Measurements from ENCODE around the gene UBA6. TPM values are rescaled to one million over a fixed set of nuclear protein-coding genes. Genes with fewer than 3 reads are reported as not detected.

UBA6 gene
- total and polyA plus RNA-seq, 8 donors = 57.6 to 80.9 (median 63.8) TPM

- H3K9me3 ChIP-seq = no peaks in the 10 kb centered on the region
- H3K27me3 ChIP-seq = no peaks in the 10 kb centered on the region
- H3K4me1 ChIP-seq = no peaks in the 10 kb centered on the region
- intact Hi-C loops (cut with DNase I) = no loop called here
- ATAC-seq (no peak), DNase-seq (no peak)
- H3K27ac ChIP-seq = no peak overlapping the region
- H3K36me3 ChIP-seq = no peaks in the 10 kb centered on the region
- no peak overlapping the region for H3K4me3 ChIP-seq
- no peak for TF ChIP-seq CTCF (IDR thresholded peaks at IDR 0.05)
Observed at GRCh38 chr4:67568820-67569219, 132.1 kb downstream of the UBA6 start.

DNA sequence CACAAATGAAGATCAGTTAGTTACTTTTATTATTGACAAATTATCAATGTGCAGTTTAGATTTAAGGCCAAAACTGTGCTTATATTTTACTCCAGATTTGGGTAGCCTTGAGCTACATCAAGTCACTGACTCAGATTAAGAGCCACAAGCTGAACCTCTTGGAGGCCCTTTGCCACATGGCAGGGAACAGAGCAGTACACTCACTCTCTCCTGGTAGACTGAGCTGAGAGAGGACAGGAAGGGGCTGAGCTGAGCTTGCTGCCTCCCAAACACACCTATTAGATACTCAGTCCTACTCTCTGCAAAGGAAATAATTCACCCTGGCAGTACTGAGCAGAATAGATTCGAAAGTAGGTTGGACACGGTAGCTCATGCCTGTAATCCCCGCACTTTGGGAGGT is 134.6 kb downstream of the UBA6 start:
- H3K4me1 ChIP-seq = no peaks in the 10 kb centered on the region
- H3K36me3 ChIP-seq = no peaks in the 10 kb centered on the region
- H3K27me3 ChIP-seq = no peaks in the 10 kb centered on the region
- TF ChIP-seq CTCF (IDR thresholded peaks at IDR 0.05) = no peak
- no peak overlapping the region for H3K27ac ChIP-seq
- intact Hi-C loops (cut with DNase I) = no loop called here
- DNase-seq = no peak
- ATAC-seq = no peak
- no peaks in the 10 kb centered on the region for H3K9me3 ChIP-seq
- no peak overlapping the region for H3K4me3 ChIP-seq

DNA sequence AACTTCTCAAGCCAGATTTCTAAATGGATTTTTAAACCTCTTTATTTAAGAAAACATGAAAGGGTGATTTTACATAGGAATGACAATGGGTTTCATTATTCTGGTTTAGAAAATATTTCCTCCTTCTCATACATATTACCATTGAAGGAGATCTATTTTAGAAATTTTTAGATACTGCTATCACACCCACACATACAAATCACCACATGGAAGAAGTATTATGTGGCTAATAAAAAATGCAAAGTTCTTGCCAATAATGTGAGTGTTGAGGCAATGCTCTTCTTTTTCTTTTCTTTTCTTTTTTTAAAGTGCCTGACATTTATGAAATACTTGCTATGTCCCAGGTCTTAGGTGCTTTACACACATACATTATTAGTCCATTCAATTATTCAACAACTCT is 135.7 kb downstream of the UBA6 start:
- no peak overlapping the region for H3K4me3 ChIP-seq
- DNase-seq (no peak), ATAC-seq (no peak)
- no peak overlapping the region for H3K27ac ChIP-seq
- no peaks in the 10 kb centered on the region for H3K9me3 ChIP-seq
- no peak for TF ChIP-seq CTCF (IDR thresholded peaks at IDR 0.05)
- H3K36me3 ChIP-seq = no peaks in the 10 kb centered on the region
- no peaks in the 10 kb centered on the region for H3K4me1 ChIP-seq
- no peaks in the 10 kb centered on the region for H3K27me3 ChIP-seq
- intact Hi-C loops (cut with DNase I) = no loop called here

Other genes starting within 250 kb of the UBA6 start
- 10 to 100 TPM; 16.1 to 16.5 TPM for gene CENPC, start 155.7 kb downstream of the UBA6 start, total RNA-seq
- 10 to 100 TPM; 25.9 to 41.5 (median 32.3) TPM for gene CENPC, start 155.7 kb downstream of the UBA6 start, polyA plus RNA-seq (ENCODE audit: insufficient read length in 6 of 6)
- gene STAP1, start 142.4 kb downstream of the UBA6 start, total RNA-seq = under 1 TPM; 0.47 to 0.50 TPM
- under 1 TPM in 5 of 6 donors, not detected in 1; 0.10 to 0.30 (median 0.18) TPM for gene STAP1, start 142.4 kb downstream of the UBA6 start, polyA plus RNA-seq (ENCODE audit: insufficient read length in 6 of 6)
- gene GNRHR, start 53.2 kb upstream of the UBA6 start, total RNA-seq = not detected
- 1 to 10 TPM in 1 of 6 donors, under 1 TPM in 5; 0.66 to 1.3 (median 0.72) TPM for gene GNRHR, start 53.2 kb upstream of the UBA6 start, polyA plus RNA-seq (ENCODE audit: insufficient read length in 6 of 6)
- not detected for gene TMPRSS11D, start 182.8 kb upstream of the UBA6 start, total RNA-seq
- under 1 TPM; 0.11 to 0.48 (median 0.27) TPM for gene TMPRSS11D, start 182.8 kb upstream of the UBA6 start, polyA plus RNA-seq (ENCODE audit: insufficient read length in 6 of 6)